Spleen (tissue), 11 donors: Measurements from ENCODE around the gene SPC24. TPM values are rescaled to one million over a fixed set of nuclear protein-coding genes. Genes with fewer than 3 reads are reported as not detected.

ENCODE experiments used
- DNase-seq: peaks from one replicate; pipeline ENCODE4 v3.0.0-alpha.2; 2020
- H3K27ac ChIP-seq, 8 donors: fragments of 200-600 bp; sonication (generic) in 7 of 8; 1 replicate in 4 of 8; 2 replicates in 4 of 8; pipeline versions ENCODE4 v1.5.0 to v1.8.0; 2016 to 2021; ENCODE audit warnings: inconsistent platforms in 4 of 8, mild to moderate bottlenecking in 4 of 8, moderate library complexity in 1 of 8
- H3K27me3 ChIP-seq, 7 donors: fragments of 200-600 bp; sonication (generic) in 6 of 7; replicated peaks in 1 of 7; 1 replicate in 4 of 7; 2 replicates in 3 of 7; pipeline versions ENCODE4 v1.5.0 to v1.8.0; 2016 to 2021; ENCODE audit warnings: inconsistent platforms in 3 of 7, mild to moderate bottlenecking in 1 of 7
- H3K36me3 ChIP-seq, 6 donors: fragments of 200-600 bp; sonication (generic) in 5 of 6; 1 replicate in 4 of 6; 2 replicates in 2 of 6; pipeline versions ENCODE4 v1.5.0 to v1.8.0; 2016 to 2021; ENCODE audit warnings: inconsistent platforms in 2 of 6
- H3K4me1 ChIP-seq, 6 donors: fragments of 200-600 bp; sonication (generic) in 5 of 6; 1 replicate in 3 of 6; 2 replicates in 3 of 6; pipeline versions ENCODE4 v1.5.0 to v1.8.0; 2016 to 2021; ENCODE audit warnings: inconsistent platforms in 3 of 6
- H3K4me3 ChIP-seq, 8 donors: fragments of 200-600 bp; sonication (generic) in 7 of 8; 1 replicate in 4 of 8; 2 replicates in 4 of 8; pipeline versions ENCODE4 v1.5.0 to v1.8.0; 2016 to 2021; ENCODE audit warnings: inconsistent platforms in 4 of 8, mild to moderate bottlenecking in 4 of 8, moderate library complexity in 2 of 8
- H3K9me3 ChIP-seq, 8 donors: fragments of 200-600 bp; sonication (generic) in 7 of 8; 1 replicate in 4 of 8; 2 replicates in 4 of 8; pipeline versions ENCODE4 v1.5.0 to v1.8.0; 2016 to 2021; ENCODE audit warnings: inconsistent platforms in 4 of 8
- CTCF ChIP-seq, 11 experiments: fragments of 200-600 bp in 7 of 11; fragments of 450-650 bp in 4 of 11; sonication (generic) in 4 of 11; IDR thresholded peaks in 8 of 11; conservative IDR thresholded peaks in 3 of 11; 1 replicate in 7 of 11; 2 replicates in 4 of 11; pipeline versions ENCODE4 v1.4.0 to v1.8.0; 2016 to 2021; ENCODE audit warnings: antibody characterized with exemption in 11 of 11, inconsistent platforms in 4 of 11, mild to moderate bottlenecking in 1 of 11
- POLR2A ChIP-seq, 3 donors: fragments of 450-650 bp; IDR thresholded peaks; one replicate each; pipeline ENCODE4 v1.5.1; 2017; ENCODE audit warnings: antibody characterized with exemption in 3 of 3, mild to moderate bottlenecking in 1 of 3
- POLR2AphosphoS5 ChIP-seq, 3 donors: sonication (generic); formaldehyde crosslinking; IDR thresholded peaks; one replicate each; pipeline ENCODE4 v1.5.1; 2017; ENCODE audit warnings: antibody characterized with exemption in 3 of 3
- WGBS, 5 donors: extraction: QIAGEN DNeasy Blood & Tissue Kit in 3 of 5; methylation state at CpG; one replicate each; pipeline versions ENCODE4 v1.1.5 to v1.1.7; 2013 to 2018; 5-methylcytosine and 5-hydroxymethylcytosine counted together
- intact Hi-C: fragments of 100-400 bp; cut with DNase I; formaldehyde crosslinking; loops from one replicate; pipeline ENCODE4 v1.15.0; 2023; ENCODE audit warnings: low total_unique reads
- polyA plus RNA-seq, 3 donors: library from polyadenylated mRNA; stranded (reverse); fragments of 200-250 nt; gene quantifications; one replicate each; pipeline ENCODE4 v1.2.1, GENCODE V29; 2013
- total RNA-seq, 7 donors: library from RNA; depleted of rRNA in 3 of 7; stranded (reverse); fragments of >200 nt in 3 of 7; fragmentation: NEBNext Ultra II Directional in 4 of 7; extraction: Animal tissue kit (Norgen Biotek cat#: 25700) in 4 of 7; gene quantifications; one replicate each; pipeline versions ENCODE4 v1.1.0 to v1.2.1, GENCODE V29; 2016 to 2021
- donor health status: healthy with polysubstance abuse.
- donor health status: DM: no; HTN: no; CAD: no; lungs with moderate emphysema.
- donor health status: DM: no; HTN: no; CAD: no.
- donor health status: Bipolar disorder and iron deficiency.
- donor health status: healthy.
- donor health status: DM: no; HTN: no; CAD: no.
- donor health status: DM: yes; HTN: yes; CAD: no.

Gene SPC24
- total and polyA plus RNA-seq, 10 donors: 1.7 to 9.7 (median 3.7) TPM

GRCh38 chr19:11194656-11195558, 39.3 kb upstream of the SPC24 start:
- intact Hi-C loops: no loop called here

GRCh38 chr19:11194173-11194572, 38.6 kb upstream of the SPC24 start:
- no peak for DNase-seq
- H3K4me3 ChIP-seq: peak overlapping the region in 4 of 8 donors; percentile 71 to 91 (median 76)
- 77 to 87% (median 84%) methylated on average over 8 of the region's 8 CpGs for WGBS, 5 donors
- peak overlapping the region in 5 of 8 donors; percentile 56 to 85 (median 61) for H3K27ac ChIP-seq
- H3K4me1 ChIP-seq: peaks cover 12 to 92% (median 50%) of the 10 kb centered on the region in 6 donors
- H3K27me3 ChIP-seq: peaks cover 0 to 28% (median 4%) of the 10 kb centered on the region in 7 donors
- peaks cover 0 to 37% (median 0%) of the 10 kb centered on the region in 6 donors for H3K36me3 ChIP-seq
- peaks cover 0 to 5% (median 0%) of the 10 kb centered on the region in 8 donors for H3K9me3 ChIP-seq
- intact Hi-C loops: no loop called here
- TF ChIP-seq POLR2AphosphoS5 (IDR thresholded peaks at IDR 0.05): no peak
- no peak for TF ChIP-seq CTCF (IDR thresholded peaks at IDR 0.05 in 8 of 11, conservative IDR thresholded peaks at IDR 0.05 in 3 of 11)
- no peak for TF ChIP-seq POLR2A (IDR thresholded peaks at IDR 0.05)

More at GRCh38 chr19:11194656-11195558, 39.3 kb upstream of the SPC24 start:
- no peak for DNase-seq
- 17 to 23% (median 20%) methylated on average over 15 to 20 of the region's 20 CpGs for WGBS, 5 donors
- Histone ChIP-seq H3K36me3 (peaks cover 0 to 40% (median 0%) of the 10 kb centered on the region in 6 donors), H3K9me3 (peaks cover 0 to 5% (median 0%) of the 10 kb centered on the region in 8 donors), H3K27me3 (peaks cover 0 to 28% (median 4%) of the 10 kb centered on the region in 7 donors), H3K4me1 (peaks cover 12 to 89% (median 48%) of the 10 kb centered on the region in 6 donors), H3K27ac (peak overlapping the region in 6 of 8 donors; percentile 26 to 85 (median 60)), H3K4me3 (peak overlapping the region in 7 of 8 donors; percentile 9 to 91 (median 71))
- TF ChIP-seq CTCF (IDR thresholded peaks at IDR 0.05 in 8 of 11, conservative IDR thresholded peaks at IDR 0.05 in 3 of 11) (no peak), POLR2AphosphoS5 (IDR thresholded peaks at IDR 0.05) (peak in 1 of 3 donors; percentile 9)

GRCh38 chr19:11192957-11193939, 37.7 kb upstream of the SPC24 start:
- H3K27me3 ChIP-seq: peaks cover 0 to 28% (median 4%) of the 10 kb centered on the region in 7 donors
- intact Hi-C loops: no loop called here

More at GRCh38 chr19:11192957-11193939, 37.7 kb upstream of the SPC24 start:
- TF ChIP-seq POLR2AphosphoS5 (IDR thresholded peaks at IDR 0.05) (peak in 2 of 3 donors; percentile 14 to 32), CTCF (IDR thresholded peaks at IDR 0.05 in 8 of 11, conservative IDR thresholded peaks at IDR 0.05 in 3 of 11) (no peak)
- H3K4me1 ChIP-seq: peaks cover 10 to 93% (median 47%) of the 10 kb centered on the region in 6 donors
- H3K36me3 ChIP-seq: peaks cover 0 to 37% (median 0%) of the 10 kb centered on the region in 6 donors
- H3K27ac ChIP-seq: peak overlapping the region in 5 of 8 donors; percentile 20 to 85 (median 61)
- H3K4me3 ChIP-seq: peak overlapping the region in 2 of 8 donors; percentile 77 to 91
- DNase-seq: no peak
- peaks cover 0 to 5% (median 0%) of the 10 kb centered on the region in 8 donors for H3K9me3 ChIP-seq
- WGBS, 5 donors: 92 to 94% (median 93%) methylated on average over 37 to 68 of the region's 68 CpGs
